GM18858 (cell line): ENCODE measurements around the gene ARHGEF5.
"Not testable (repeated sequence)": the region's sequence is repeated elsewhere in the genome, so short reads cannot be mapped to it uniquely, and the experiment has no call there.

Source experiments
- ATAC-seq: cut with Tn5 transposase; IDR thresholded peaks from one replicate; pipeline ENCODE4 v1.9.1; 2021; ENCODE audit not compliant: unreplicated experiment

Gene ARHGEF5

DNA sequence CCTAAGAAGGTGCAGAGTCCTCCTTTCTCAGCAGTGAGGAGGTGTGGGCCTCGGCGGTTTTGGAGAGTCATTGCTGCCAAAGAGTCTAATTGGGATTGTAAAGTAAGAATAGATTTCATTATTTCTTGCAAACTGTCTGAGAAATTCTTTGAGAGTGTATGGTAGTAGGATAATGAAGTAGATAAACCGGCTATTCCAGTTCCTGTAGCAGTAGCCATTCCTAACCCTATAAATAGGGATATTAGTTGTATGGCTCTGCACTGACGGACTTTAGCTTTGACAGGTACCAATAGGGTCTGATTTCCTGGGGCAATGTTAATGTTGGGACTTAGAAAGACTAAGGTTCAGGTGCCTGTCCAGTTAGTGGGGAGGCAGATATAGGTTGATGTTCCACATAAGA, 63.7 kb downstream of the ARHGEF5 start:
- not testable (repeated sequence) for ATAC-seq

DNA sequence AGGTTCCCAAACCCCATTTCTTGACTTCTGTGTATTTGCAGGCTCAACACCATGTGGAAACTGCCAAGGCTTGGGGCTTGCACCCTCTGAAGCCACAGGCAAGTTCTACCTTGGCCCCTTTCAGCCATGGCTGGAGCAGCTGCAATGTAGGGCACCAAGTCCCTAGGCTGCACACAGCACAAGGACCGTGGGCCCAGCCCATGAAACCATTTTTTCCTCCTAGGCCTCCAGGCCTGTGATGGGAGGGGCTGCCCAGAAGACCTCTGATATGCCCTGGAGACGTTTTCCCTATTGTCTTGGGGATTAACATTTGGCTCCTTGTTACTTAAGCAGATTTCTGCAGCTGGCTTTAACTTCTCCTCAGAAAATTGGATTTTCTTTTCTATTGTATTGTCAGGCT, 72.3 kb downstream of the ARHGEF5 start:
- not testable (repeated sequence) for ATAC-seq

DNA sequence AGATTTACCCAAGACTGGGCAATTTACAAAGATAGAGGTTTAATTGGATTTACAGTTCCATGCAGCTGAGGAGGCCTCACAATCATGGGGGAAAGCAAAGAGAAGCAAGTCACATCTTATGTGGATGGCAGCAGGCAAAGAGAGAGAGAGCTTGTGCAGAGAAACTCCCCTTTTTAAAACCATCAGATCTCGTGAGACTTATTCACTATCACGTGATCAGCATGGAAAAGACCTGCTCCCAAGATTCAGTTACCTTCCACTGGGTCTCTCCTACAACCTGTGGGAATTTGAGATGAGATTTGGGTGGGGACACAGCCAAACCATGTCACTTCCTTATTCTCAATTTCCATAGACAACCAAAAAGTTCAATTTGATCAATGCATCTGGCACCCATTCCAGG, 73.2 kb downstream of the ARHGEF5 start:
- ATAC-seq: no peak
